Hepatic stellate cell (primary cell): ENCODE data around the gene CDH20.

Experiments used
- DNase-seq: peaks from one replicate; pipeline ENCODE4 v3.0.0; 2011; ENCODE audit warnings: low spot score

CDH20 gene

DNA sequence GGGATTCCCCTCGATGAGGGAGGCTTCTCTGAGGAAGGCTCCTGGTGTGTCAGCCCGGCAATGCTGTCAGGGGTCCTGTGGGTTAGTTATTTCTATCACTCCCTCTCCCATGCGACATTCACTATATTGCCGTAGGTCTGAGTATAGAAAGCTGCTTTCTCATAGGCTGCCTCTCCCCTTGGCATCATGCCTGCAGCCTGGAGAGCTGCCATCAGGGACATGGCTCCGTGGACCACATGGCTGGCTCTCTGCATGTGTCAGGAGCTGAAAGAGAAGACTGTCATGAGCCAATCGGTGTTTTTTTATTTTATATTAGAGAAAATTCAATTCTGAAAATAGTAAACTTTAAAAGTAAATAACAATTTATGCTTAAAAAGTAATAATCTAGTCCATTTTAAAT, 198.0 kb downstream of the CDH20 start:
- DNase-seq = no peak

DNA sequence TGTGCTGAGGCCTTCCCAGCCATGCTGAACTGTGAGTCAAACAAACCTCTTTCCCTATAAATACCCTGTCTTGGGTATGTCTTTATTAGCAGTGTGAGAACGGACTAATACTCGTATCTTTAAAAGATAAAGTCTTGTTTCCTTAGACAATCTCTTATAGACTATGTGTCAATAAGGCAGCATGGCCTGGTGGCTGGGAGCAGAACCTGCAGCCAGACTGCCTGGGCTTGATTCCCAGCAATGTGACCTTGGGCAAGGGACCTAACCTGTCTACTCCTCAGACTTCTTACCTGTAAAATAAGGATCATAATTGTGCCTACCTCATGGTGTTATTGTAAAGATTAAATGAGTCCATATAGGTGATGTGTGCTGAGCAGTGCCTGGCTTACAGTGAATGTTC, 198.7 kb downstream of the CDH20 start:
- DNase-seq = no peak

DNA sequence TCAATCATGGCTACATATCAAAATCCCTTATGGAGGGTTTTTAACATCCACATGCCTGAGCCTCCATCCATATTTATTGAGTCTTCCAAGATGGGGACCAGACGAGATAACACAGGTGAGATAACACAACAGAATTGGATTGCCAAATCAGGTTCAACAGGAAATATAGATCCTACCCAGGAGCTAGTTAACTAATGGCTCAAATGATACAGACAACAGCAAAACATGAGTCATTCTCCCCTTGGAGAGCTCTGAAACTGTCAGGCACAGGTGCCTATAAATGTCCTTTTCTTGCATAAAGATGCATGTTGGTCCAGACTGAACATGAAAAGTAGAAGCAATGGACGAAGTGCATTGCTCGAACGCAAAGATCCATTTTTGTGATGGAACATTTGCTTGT, 202.2 kb downstream of the CDH20 start:
- DNase-seq = no peak

DNA sequence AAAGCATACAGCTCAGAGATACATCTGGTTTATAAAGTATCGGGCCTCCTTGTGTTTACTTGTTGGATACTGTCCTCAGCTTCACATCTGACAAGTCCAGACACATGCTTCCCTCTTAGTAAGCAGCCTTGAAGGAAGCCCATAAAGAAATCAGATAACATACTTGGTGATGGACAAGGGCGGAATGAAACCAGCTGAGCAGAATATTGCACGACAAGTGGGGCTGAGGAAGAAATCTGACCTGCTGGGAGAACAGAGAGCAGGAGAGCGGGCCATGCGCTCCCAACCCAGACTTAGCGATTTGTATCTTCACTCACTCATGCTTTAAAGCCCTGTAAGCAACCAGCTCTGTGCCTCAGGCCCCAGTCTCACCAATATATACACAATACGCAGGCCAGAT, 208.4 kb downstream of the CDH20 start:
- DNase-seq = no peak

DNA sequence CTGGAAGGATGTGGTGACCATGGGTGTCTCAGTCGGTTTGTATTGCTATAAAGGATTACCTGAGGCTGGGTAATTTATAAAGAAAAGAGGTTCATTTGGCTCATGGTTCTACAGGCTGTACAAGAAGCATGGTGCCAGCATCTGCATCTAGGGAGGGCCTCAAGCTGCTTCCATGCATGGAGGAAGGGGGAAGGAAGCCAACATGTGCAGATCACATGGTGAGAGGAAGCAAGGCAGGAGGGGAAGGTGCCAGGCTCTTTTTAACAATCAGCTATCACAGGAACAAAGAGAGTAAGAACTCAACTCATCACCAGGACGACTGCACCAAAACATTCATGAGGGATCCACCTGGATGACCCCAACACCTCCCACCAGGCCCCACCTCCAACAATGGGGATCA, 209.4 kb downstream of the CDH20 start:
- DNase-seq = no peak

DNA sequence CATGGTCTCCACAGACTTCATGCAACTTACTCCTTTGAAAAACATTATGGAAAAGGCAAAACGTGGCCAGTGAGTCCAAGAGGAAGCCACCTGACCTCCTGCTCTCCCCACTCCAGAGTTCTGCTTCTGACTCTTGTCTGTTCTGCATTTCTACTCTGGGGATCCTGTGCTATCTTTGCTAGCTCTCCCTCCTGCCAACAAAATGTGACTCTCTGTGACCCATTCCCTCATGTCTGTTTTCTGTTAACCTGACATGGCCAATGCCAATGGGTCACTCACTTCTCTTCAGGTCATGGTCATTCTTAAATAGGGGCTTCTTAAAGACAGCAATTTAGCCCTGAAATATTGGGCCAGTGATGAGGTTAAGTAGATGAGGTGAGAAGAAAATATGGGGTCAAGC, 210.3 kb downstream of the CDH20 start:
- DNase-seq = no peak

DNA sequence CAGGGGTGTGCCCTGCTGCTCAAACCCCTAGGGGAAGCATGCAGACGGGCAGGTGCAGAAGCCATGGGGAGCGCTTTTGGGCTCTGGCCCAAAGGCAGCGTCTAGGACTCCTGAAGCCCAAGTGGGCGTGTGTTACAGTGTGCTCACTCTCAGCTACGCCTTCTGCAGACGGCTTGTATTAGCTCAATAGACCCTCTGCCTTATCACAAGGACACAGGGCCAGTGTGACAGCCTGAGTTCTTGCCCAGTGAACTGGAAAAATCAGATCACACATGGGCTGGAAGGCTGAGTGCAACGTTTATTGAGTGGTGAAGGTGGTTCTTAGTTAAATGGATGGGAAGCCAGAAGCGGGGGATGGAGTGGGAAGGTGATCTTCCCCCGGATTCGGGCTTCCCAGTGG, 210.9 kb downstream of the CDH20 start:
- DNase-seq = no peak

DNA sequence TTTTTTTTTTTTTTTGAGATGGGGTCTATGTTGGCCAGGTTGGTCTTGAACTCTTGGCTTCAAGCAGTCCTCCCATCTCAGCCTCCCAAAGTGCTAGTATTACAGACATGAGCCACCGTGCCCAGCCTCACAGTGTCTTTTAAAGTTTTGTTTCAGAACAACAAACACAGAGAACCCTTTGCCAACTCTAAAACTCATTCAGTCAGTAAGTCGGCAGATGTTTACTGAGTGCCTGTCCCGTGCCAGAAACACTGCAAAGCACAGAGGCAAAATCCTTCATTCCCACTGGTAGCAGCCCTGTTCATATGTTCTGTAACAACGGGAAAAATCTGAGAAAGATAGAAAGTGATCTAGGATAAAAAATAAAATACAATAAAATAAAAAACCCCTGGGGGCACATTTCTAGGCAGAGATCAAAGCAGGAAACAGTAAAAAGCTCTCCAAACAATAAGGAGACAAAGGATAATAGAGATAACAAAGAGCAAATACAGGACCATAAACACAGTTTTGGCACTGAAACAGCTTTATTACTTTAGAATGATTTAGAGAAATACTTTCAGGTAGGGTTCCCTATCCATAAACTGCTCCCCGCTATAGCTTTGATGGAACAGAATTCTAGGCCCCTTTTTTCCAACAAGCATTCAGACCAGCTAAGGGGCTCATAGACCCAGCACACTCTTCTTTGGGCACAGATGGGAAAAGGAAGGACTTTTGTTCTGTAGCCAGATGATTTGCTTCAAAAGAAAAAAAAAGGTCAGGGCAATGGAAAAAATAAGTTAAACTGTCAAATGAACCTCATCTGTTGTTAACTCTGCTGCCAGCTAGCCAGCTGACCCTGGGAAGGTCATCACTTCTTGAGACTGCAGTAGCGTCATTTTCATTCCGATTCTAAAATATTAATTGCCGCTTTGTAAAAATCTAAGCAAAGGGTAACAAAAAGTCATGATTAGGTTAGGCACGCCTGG, 212.3 kb downstream of the CDH20 start:
- no peak for DNase-seq

DNA sequence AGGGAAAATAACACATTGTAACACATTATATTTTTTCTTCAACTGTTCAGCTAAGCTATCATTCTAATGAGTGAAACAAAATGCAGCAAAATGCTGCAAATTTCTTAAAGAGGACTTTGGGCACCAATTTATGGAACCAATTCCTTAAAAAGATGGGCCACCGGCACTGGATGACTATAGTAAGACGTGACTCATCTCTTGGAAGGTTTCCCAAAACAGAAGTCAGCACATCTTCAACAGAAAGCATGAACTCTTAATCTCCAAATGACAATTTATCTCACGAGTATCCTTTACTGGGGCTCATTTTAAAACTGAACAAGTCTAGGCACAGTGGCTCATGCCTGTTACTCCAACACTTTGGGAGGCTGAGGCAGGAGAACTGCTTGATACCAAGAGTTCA, 213.4 kb downstream of the CDH20 start:
- DNase-seq = peak; percentile 40

DNA sequence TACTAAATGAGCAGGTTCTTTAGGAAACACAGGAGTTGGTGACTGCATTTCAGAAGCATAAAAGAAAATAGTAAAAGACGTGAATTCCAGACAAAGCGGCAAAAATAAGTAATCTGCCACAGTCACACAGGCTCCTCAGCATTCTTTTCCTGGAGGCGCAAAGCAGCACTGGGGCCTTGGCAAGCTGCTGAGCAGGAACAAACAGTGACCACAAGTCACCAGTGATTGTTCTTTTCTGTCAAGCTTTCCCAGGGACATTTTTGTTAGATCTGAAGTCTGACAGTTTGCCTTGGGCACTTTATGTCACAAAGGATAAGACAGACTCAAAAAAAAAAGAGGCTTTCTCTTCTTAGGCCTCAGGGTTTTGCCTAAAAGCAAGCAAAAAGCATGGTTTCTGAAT, 216.2 kb downstream of the CDH20 start:
- DNase-seq = no peak

DNA sequence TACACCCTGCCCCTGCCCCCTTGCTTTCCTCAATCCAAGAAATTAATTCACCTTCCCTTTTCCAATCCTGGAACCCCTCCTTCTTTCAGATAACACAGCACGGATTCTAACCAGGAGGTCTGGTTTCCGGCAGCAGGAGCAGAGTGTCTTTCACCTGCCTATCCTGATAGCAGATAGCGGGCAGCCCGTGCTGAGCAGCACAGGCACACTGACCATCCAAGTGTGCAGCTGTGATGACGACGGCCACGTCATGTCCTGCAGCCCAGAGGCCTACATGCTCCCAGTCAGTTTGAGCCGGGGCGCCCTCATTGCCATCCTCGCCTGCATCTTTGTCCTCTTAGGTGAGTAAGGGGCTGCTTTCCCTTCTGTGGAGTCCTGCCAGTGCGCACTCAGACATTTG, 216.7 kb downstream of the CDH20 start:
- no peak for DNase-seq

DNA sequence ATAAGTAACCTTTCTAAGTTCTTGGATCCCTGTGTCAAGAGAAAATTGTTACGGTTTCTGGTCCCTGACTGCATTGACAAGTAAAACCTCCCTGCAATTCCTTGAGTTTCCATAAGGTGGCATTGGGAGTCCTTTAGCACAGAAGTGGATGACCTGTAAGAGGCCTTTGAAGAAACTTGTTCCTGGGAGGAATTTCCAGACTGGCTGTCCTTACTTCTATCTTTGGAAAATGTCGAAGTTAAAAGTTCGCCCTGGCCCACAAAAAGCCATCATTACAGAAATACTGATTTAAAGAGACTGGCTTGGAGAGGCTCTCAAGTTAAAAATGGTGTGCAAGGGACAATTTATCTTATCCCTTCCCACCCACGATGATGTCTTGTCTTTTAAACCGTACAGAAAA, 218.4 kb downstream of the CDH20 start:
- peak; percentile 76 for DNase-seq

DNA sequence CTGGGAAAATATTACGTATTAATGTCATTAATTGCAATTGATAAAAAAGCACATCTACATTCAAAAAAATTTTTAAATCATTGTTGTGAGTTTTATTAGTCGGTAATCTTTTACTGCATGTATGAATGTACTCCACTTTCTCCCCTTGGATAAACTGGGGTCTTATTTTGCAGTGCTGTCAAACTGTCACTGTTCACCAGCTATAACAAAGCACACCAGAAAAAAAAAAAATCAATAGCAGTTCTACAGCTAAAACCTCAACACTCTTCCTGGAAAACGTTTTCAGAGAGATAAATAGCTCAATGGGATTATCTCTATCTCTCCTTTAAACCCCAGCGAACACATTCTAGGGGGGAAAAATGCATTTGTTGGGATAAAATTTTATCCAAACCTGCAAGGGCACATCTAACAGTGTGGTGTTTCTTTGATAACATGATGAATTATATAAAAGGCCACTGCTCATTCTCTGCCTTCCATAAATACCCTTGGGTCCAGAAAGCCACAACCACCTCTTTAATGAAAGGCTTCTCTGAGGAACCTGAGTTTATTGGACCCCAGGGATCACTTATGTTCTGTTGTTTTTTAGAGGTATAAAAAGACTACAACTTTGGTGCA, 219.9 kb downstream of the CDH20 start:
- DNase-seq = no peak

DNA sequence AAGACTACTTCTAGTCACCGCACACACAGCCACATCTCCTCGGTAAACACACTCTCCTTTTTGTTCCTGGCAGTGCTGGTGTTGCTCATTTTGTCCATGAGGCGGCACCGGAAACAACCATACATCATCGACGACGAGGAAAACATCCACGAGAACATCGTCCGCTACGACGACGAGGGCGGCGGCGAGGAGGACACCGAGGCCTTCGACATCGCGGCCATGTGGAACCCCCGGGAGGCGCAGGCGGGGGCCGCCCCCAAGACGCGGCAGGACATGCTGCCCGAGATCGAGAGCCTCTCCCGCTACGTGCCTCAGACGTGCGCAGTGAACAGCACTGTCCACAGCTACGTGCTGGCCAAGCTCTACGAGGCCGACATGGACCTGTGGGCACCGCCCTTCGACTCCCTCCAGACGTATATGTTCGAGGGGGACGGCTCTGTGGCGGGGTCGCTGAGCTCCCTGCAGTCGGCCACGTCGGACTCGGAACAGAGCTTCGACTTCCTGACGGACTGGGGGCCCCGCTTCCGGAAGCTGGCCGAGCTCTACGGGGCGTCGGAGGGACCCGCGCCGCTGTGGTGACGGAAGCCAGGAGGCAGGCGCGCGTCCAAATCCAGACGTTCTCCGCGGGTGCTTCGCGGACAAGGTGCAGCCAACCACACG, 221.0 kb downstream of the CDH20 start:
- no peak for DNase-seq

DNA sequence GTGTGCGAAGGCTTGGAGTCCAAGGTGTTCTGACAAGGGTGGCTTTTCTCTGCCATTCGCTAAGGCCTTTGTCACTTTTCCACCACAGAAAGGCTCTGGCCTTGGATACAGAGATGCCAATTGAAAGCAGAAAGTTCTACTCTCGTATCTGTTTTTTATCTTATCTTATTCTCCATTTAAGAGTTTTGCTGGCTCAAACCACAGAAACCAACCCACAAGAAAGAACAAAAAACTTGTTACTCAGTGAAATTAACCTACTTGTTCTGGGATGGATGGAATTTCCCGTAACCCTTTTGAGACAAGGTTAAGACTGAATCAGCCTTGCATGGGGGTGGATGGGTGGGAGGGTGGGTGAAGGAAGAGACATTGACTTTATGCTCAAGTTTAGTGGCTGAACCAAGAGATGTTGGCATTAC, 221.7 kb downstream of the CDH20 start:
- DNase-seq = no peak

DNA sequence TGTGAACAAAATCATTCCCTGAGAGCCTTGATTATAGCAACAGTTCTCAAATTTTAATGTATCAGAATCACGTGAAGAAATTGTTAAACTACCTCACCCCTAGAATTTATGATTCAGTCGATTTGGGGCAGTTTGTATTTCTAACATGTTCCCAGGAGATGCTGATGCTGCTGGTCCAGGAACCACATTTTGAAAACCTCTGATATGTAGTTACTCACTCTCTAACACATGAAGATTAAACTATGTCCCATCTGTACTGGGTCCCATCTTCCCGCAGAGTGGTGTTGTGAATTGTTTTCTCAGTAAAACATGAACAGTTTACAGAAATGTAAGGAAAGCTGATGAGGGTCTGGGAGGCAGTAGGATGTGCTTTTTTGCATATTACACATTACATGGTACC, 223.1 kb downstream of the CDH20 start:
- DNase-seq = no peak

DNA sequence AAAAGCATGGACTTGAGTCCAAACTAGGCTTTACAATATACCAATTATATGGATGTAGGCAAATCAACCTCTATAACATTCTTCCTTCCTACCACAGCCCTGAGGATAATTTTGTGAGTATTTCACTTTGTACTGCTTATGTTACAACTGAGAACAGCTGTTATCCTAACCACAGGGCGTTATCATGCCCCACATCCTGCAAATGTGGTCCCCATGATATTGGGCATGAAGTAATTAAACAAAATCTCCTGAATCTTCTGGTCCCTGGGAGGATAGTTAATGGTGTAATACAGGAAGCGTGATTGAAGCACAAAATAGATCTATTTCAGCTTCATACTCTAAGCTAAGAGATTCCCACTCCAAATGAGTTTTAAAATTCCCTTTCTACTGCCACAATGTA, 223.6 kb downstream of the CDH20 start:
- no peak for DNase-seq

DNA sequence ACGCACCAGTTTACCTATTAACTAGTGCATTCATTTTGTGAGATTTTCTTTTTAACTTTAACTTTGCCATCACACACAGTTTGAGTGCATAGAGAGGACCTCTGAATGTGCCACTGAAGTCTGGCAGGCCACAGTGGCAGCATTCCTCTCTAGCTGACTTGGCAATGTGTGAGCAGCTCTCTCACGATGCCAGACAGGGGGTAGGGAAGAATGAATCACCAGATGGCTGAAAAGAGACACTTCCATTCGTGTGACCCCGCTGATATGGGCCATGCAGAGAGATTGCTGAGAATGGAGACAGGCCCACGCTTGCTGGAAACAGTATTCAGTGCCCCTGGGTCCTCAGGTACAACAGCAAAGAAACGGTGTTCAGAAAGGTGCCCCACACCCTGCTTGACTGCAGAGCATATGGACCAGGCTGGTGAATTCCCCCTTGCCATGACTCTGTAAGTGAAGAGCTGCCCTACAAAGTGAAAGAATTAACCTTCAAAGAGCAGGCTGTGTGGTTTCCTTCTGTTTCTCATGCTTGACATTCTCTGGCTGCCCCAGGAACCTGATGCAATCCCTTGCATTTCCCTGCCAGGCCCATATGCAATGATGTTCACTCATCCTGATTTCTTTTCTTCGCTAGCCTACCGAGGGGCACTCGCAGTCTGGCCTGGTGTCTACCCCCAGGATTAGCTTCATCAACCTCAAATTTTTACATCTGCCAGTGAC, 236.1 kb downstream of the CDH20 start:
- DNase-seq = no peak

DNA sequence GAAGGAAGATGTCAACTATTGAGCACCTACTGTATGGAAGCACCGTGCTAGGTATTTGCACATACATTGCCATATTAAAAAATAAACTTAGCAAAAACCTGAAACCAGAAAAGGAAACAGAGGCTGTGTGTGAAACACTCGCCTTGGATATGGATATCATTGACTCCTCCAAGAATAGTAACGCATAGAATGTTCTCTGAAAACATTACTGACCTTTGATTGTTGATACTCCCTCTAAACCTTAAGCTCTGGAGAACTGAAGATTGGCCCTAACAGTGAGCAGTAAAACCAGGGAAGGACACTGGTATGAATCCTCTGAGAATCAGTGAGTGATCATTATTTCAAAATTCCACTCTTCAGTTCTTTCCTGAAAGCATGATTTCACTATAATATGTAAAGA, 236.8 kb downstream of the CDH20 start:
- no peak for DNase-seq

DNA sequence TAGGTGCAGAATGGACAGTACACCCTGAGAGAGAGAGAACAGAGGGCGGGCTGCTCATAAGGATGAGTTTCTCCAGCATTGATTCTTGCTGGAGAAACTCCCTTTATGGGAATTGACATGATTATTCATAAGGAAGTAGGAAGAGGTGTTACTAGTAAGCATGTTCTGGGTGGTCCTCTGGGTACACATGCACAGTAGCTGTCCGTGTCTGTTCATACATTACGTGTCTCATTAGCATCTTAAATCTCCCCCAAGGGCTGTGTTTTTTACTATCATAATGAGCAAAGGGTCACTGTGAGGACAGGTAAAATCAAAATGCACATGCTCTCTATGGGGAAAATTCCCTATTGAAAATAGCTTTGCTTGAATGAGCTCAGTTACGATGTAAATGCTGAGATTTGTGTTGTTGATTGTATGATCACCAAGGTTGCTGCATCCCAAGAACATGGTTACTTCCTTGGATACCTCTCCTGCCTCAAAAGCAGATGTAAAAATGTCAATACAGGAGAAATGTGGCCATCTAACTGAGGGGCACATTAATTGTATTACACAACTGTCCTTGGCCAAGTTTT, 238.9 kb downstream of the CDH20 start:
- no peak for DNase-seq

DNA sequence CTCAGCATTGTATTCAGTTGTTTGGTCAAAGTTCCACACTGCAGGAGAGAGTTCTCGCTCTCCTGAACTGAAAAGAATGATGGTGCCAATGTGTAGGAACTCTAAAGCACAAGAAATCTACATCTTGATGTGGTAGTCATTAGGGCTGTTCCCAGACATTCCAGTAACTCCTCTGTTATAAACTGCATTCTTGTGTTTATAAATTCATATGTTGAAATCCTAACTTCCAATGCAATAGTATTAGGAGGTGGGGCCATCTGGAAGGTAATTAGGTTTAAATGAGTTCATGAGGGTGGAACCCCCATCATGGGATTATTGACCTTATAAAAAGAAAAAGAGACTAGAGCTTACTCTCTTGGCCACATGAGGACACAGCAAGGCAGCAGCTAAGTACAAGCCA, 239.6 kb downstream of the CDH20 start:
- DNase-seq = no peak

DNA sequence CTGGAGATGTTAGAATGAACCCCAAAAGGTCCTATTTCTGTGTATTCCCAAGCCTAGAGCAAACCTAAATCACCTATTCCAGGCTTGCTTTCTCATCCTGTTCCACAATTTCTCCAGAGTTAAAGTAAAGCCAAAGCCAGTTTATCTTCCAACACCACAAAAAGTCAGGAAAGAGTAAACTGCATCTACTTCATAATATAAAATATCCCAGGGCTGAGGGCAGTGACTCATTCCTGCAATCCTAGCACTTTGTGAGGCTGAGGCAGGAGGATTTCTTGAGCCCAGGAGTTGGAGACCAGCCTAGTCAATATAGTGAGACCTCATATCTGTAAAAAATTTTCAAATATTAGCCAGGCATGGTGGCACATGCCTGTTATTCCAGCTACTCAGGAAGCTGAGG, 241.4 kb downstream of the CDH20 start:
- no peak for DNase-seq
